Loucy (cell line): Measurements from ENCODE around the gene GPAM.

Experiments used
- H2AFZ ChIP-seq: fragments of 200-600 bp; sonication (generic); 2 replicates; pipeline ENCODE4 v1.6.0; 2016; ENCODE audit warnings: antibody characterized with exemption, mild to moderate bottlenecking, low read length, moderate library complexity
- H3F3A ChIP-seq: fragments of 200-600 bp; 2 replicates; pipeline ENCODE4 v1.6.0; 2016; ENCODE audit warnings: antibody characterized with exemption, low read depth, mild to moderate bottlenecking
- H3K27me3 ChIP-seq: fragments of 200-600 bp; sonication (generic); 2 replicates; pipeline ENCODE4 v1.6.1; 2014; ENCODE audit warnings: low read length, mild to moderate bottlenecking; ENCODE audit not compliant: insufficient read depth, poor library complexity, severe bottlenecking
- H3K36me3 ChIP-seq: fragments of 200-600 bp; sonication (generic); 2 replicates; pipeline ENCODE4 v1.6.1; 2016; ENCODE audit warnings: low read length; ENCODE audit not compliant: insufficient read depth
- H3K4me1 ChIP-seq: fragments of 200-600 bp; sonication (generic); 2 replicates; pipeline ENCODE4 v1.5.1; 2014; ENCODE audit warnings: low read length, mild to moderate bottlenecking; ENCODE audit not compliant: insufficient read depth, poor library complexity, severe bottlenecking
- H3K4me2 ChIP-seq: fragments of 200-600 bp; sonication (generic); 2 replicates; pipeline ENCODE4 v1.6.0; 2014; ENCODE audit warnings: antibody characterized with exemption, low read length, low read depth, mild to moderate bottlenecking; ENCODE audit not compliant: poor library complexity, severe bottlenecking
- H3K4me3 ChIP-seq: fragments of 200-600 bp; sonication (generic); 2 replicates; pipeline ENCODE4 v1.5.1; 2014; ENCODE audit warnings: low read length, mild to moderate bottlenecking, mixed read lengths; ENCODE audit not compliant: poor library complexity, severe bottlenecking
- H3K79me2 ChIP-seq: fragments of 200-600 bp; sonication (generic); 2 replicates; pipeline ENCODE4 v1.6.1; 2014; ENCODE audit warnings: low read length; ENCODE audit not compliant: insufficient read depth
- H3K9ac ChIP-seq: fragments of 200-600 bp; sonication (generic); 2 replicates; pipeline ENCODE4 v1.6.0; 2014; ENCODE audit warnings: mild to moderate bottlenecking, low read depth, low read length, moderate library complexity; ENCODE audit not compliant: poor library complexity, severe bottlenecking
- H3K9me2 ChIP-seq: fragments of 200-600 bp; sonication (generic); replicated peaks from 2 replicates; pipeline ENCODE4 v1.6.1; 2016; ENCODE audit warnings: low read depth, low read length, mixed read lengths
- H3K9me3 ChIP-seq: fragments of 200-600 bp; sonication (generic); 2 replicates; pipeline ENCODE4 v1.6.1; 2014; ENCODE audit warnings: mild to moderate bottlenecking, antibody characterized with exemption, low read length, low read depth; ENCODE audit not compliant: insufficient read depth
- H4K20me1 ChIP-seq: fragments of 200-600 bp; sonication (generic); 2 replicates; pipeline ENCODE4 v1.6.0; 2014; ENCODE audit warnings: antibody characterized with exemption, low read length, mild to moderate bottlenecking; ENCODE audit not compliant: insufficient read depth, poor library complexity, severe bottlenecking
- EZH2phosphoT487 ChIP-seq: fragments of 200-600 bp; IDR thresholded peaks from 2 replicates; pipeline ENCODE4 v1.6.1; 2018; ENCODE audit warnings: antibody characterized with exemption, mild to moderate bottlenecking, moderate library complexity, borderline replicate concordance
- TF ChIP-seq, protein P1 (sequence below): fragments of 200-600 bp; sonication (generic); conservative IDR thresholded peaks from 2 replicates; pipeline ENCODE4 v1.5.1; 2014; ENCODE audit warnings: mild to moderate bottlenecking, antibody characterized with exemption, low read length

The GPAM gene

DNA sequence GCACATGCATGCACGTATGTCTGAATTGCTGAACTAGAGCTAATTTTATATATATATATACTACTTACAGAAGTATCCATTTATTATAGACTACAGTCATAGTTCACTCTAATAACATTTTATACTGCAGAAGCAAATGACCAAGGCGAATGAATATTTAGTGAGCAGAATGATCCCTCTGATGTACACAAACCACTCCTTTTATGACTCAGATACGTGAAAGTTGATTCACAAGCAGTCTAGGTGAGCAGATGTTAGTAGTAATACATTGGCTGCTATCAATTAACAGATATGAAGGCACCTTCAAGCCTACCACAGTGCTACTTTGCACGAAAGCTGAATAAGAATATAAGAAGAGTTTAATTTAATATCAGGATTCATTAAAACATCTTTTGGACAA, 10.4 kb downstream of the GPAM start:
- Histone ChIP-seq H3K4me1 (no peaks in the 10 kb centered on the region), H3K27me3 (no peaks in the 10 kb centered on the region), H3F3A (no peaks in the 10 kb centered on the region), H2AFZ (no peak overlapping the region), H3K4me2 (no peak overlapping the region), H3K9me3 (no peaks in the 10 kb centered on the region), H3K4me3 (no peak overlapping the region), H3K36me3 (peaks cover 73% of the 10 kb centered on the region; the same call in 1 of the 2 replicates), H3K79me2 (no peaks in the 10 kb centered on the region), H3K9ac (no peak overlapping the region), H3K9me2 (no peaks in the 10 kb centered on the region), H4K20me1 (no peaks in the 10 kb centered on the region)
- no peak for TF ChIP-seq EZH2phosphoT487
- TF ChIP-seq, protein P1, sequence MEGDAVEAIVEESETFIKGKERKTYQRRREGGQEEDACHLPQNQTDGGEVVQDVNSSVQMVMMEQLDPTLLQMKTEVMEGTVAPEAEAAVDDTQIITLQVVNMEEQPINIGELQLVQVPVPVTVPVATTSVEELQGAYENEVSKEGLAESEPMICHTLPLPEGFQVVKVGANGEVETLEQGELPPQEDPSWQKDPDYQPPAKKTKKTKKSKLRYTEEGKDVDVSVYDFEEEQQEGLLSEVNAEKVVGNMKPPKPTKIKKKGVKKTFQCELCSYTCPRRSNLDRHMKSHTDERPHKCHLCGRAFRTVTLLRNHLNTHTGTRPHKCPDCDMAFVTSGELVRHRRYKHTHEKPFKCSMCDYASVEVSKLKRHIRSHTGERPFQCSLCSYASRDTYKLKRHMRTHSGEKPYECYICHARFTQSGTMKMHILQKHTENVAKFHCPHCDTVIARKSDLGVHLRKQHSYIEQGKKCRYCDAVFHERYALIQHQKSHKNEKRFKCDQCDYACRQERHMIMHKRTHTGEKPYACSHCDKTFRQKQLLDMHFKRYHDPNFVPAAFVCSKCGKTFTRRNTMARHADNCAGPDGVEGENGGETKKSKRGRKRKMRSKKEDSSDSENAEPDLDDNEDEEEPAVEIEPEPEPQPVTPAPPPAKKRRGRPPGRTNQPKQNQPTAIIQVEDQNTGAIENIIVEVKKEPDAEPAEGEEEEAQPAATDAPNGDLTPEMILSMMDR, result no peak

DNA sequence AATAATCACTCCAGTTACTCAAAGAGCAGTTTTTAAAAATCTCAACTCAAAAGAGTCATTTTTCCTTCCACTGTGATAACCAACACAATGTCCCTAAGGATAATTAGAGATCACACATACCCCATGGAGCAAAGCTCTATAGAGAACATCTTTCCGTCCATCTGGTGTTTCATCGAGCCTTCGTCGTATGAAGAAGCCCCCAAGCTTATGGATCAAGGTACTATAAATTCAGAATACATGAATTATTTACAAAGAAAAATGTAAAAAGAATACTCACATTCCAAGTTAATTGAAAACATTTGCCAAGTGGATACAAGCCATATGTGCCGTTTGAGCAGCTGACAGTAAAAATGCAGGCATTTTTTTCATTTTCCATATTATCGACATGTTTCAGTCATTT, 14.8 kb downstream of the GPAM start:
- H3K4me3 ChIP-seq, result no peak overlapping the region
- TF ChIP-seq, protein P1, result no peak
- TF ChIP-seq EZH2phosphoT487, result no peak
- H3K4me2 ChIP-seq, result no peak overlapping the region
- H3K27me3 ChIP-seq, result no peaks in the 10 kb centered on the region
- peaks cover 90% of the 10 kb centered on the region for H3K36me3 ChIP-seq
- no peaks in the 10 kb centered on the region for H3K9me2 ChIP-seq
- H3K9ac ChIP-seq, result no peak overlapping the region
- no peaks in the 10 kb centered on the region for H3F3A ChIP-seq
- H2AFZ ChIP-seq, result no peak overlapping the region
- no peaks in the 10 kb centered on the region for H3K9me3 ChIP-seq
- no peaks in the 10 kb centered on the region for H3K79me2 ChIP-seq
- no peaks in the 10 kb centered on the region for H4K20me1 ChIP-seq
- no peaks in the 10 kb centered on the region for H3K4me1 ChIP-seq

DNA sequence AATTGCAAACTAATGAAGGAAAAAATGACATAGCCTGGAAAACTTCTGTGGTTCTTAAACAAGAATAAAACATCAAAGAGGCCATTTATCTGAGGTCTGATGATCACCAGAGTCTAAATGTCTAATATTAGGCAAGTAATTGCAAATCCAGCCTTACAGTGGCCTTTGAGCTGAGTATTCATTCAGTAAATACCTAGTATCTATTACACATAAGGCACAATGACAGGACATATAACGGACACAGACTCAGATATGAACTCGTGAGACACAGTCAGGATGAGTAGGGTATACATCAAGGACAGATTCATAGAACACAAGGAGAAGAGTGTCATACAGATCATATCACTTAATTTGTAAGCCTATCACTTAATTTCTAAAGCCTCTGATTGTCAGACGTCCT, 16.8 kb downstream of the GPAM start:
- Histone ChIP-seq H4K20me1 (no peaks in the 10 kb centered on the region), H3K36me3 (peaks cover 85% of the 10 kb centered on the region), H3K27me3 (no peaks in the 10 kb centered on the region), H2AFZ (no peak overlapping the region), H3K4me1 (no peaks in the 10 kb centered on the region), H3F3A (no peaks in the 10 kb centered on the region), H3K9ac (no peak overlapping the region), H3K9me2 (no peaks in the 10 kb centered on the region), H3K79me2 (no peaks in the 10 kb centered on the region), H3K4me2 (no peak overlapping the region), H3K9me3 (no peaks in the 10 kb centered on the region), H3K4me3 (no peak overlapping the region)
- no peak for TF ChIP-seq EZH2phosphoT487
- TF ChIP-seq, protein P1, result no peak
